IMR-90 (cell line): Measurements from ENCODE around the gene RGS13. TPM values are rescaled to one million over a fixed set of nuclear protein-coding genes. Genes with fewer than 3 reads are reported as not detected.

ENCODE experiments used
- ATAC-seq: fragments of 200-7000 bp; cut with Tn5 transposase; 2 replicates; pipeline ENCODE4 v1.9.1; 2020; ENCODE audit warnings: low read depth, mild to moderate bottlenecking, moderate library complexity
- BruUV-seq: library from RNA; stranded (reverse); fragments of 400-500 nt; replicated peaks from 2 replicates; lab custom pipeline; 2021; lab: Mats Ljungman, UMichigan
- CTCF ChIA-PET: fragments of 300-600 bp; formaldehyde crosslinking; extraction: SDS; loops from one replicate; lab custom pipeline; 2021; ENCODE audit warnings: antibody characterized with exemption; lab: Yijun Ruan, JAX
- POLR2A ChIA-PET: fragments of 300-600 bp; sonication (Branson Sonifier 250); formaldehyde crosslinking; loops from one replicate; lab custom pipeline; 2022; ENCODE audit warnings: antibody characterized with exemption; ENCODE audit not compliant: unreplicated experiment; lab: Charles Lee
- DNase-seq: peaks from one replicate; pipeline ENCODE4 v3.0.0; 2013
- H2AFZ ChIP-seq: replicated peaks from 2 replicates; pipeline ENCODE3; 2013; ENCODE audit warnings: low read length, mild to moderate bottlenecking; ENCODE audit not compliant: poor library complexity
- H2AK5ac ChIP-seq: 2 replicates; pipeline ENCODE4 v1.6.1; 2013; ENCODE audit warnings: low read depth, low read length, inconsistent platforms
- H2AK9ac ChIP-seq: replicated peaks from 2 replicates; pipeline ENCODE3; 2013; ENCODE audit warnings: mild to moderate bottlenecking, low read depth, low read length, moderate library complexity; ENCODE audit not compliant: poor library complexity
- H2BK120ac ChIP-seq: 2 replicates; pipeline ENCODE4 v1.6.1; 2013; ENCODE audit warnings: low read depth, low read length, inconsistent platforms
- H2BK15ac ChIP-seq: 3 replicates; pipeline ENCODE4 v1.6.1; 2013; ENCODE audit warnings: low read depth, low read length, inconsistent platforms
- H2BK20ac ChIP-seq: 2 replicates; pipeline ENCODE4 v1.6.1; 2013; ENCODE audit warnings: low read depth, mild to moderate bottlenecking, inconsistent platforms, low read length, moderate library complexity
- H2BK5ac ChIP-seq: 2 replicates; pipeline ENCODE4 v1.6.1; 2013; ENCODE audit warnings: mild to moderate bottlenecking, low read depth, low read length, inconsistent platforms; ENCODE audit not compliant: poor library complexity, severe bottlenecking
- H3K14ac ChIP-seq: replicated peaks from 2 replicates; pipeline ENCODE4 v1.6.1; 2013; ENCODE audit warnings: low read depth, low read length, inconsistent platforms
- H3K18ac ChIP-seq: 2 replicates; pipeline ENCODE4 v1.6.1; 2013; ENCODE audit warnings: low read depth, low read length, control low read depth
- H3K23ac ChIP-seq: 2 replicates; pipeline ENCODE4 v1.6.1; 2013; ENCODE audit warnings: low read depth, low read length, inconsistent platforms
- H3K27ac ChIP-seq: 2 replicates; pipeline ENCODE4 v1.5.1; 2013; ENCODE audit warnings: mild to moderate bottlenecking, control low read depth, low read length; ENCODE audit not compliant: insufficient read depth
- H3K27me3 ChIP-seq: 2 replicates; pipeline ENCODE4 v1.6.1; 2013; ENCODE audit warnings: low read length; ENCODE audit not compliant: control insufficient read depth, insufficient read depth
- H3K36me3 ChIP-seq: 2 replicates; pipeline ENCODE4 v1.6.1; 2013; ENCODE audit warnings: low read length, mixed read lengths; ENCODE audit not compliant: control insufficient read depth, insufficient read depth
- H3K4ac ChIP-seq: 2 replicates; pipeline ENCODE4 v1.6.1; 2013; ENCODE audit warnings: low read depth, low read length, inconsistent platforms
- H3K4me1 ChIP-seq: 2 replicates; pipeline ENCODE4 v1.6.1; 2013; ENCODE audit warnings: low read length, mixed read lengths; ENCODE audit not compliant: control insufficient read depth, insufficient read depth
- H3K4me2 ChIP-seq: 2 replicates; pipeline ENCODE4 v1.6.1; 2013; ENCODE audit warnings: low read depth, mild to moderate bottlenecking, control low read depth, low read length, moderate library complexity
- H3K4me3 ChIP-seq: 2 replicates; pipeline ENCODE4 v1.5.1; 2013; ENCODE audit warnings: low read depth, mild to moderate bottlenecking, control low read depth, low read length, moderate library complexity; ENCODE audit not compliant: insufficient read depth
- H3K56ac ChIP-seq: 2 replicates; pipeline ENCODE4 v1.6.1; 2013; ENCODE audit warnings: low read length, inconsistent platforms; ENCODE audit not compliant: insufficient read depth; ENCODE audit errors: extremely low read depth
- H3K79me1 ChIP-seq, 2 experiments: 2 replicates each; pipeline ENCODE4 v1.6.1; 2013; ENCODE audit warnings: low read length in 2 of 2, inconsistent platforms in 1 of 2, low read depth in 1 of 2
- H3K9ac ChIP-seq: 2 replicates; pipeline ENCODE4 v1.6.1; 2013; ENCODE audit warnings: low read depth, low read length, control low read depth
- H3K9me1 ChIP-seq: 2 replicates; pipeline ENCODE4 v1.6.1; 2013; ENCODE audit warnings: low read length, inconsistent platforms; ENCODE audit not compliant: insufficient read depth
- H3K9me3 ChIP-seq: 2 replicates; pipeline ENCODE4 v1.6.1; 2013; ENCODE audit warnings: low read length; ENCODE audit not compliant: control insufficient read depth, insufficient read depth
- H4K20me1 ChIP-seq: 2 replicates; pipeline ENCODE4 v1.6.1; 2013; ENCODE audit warnings: low read length, inconsistent platforms; ENCODE audit not compliant: insufficient read depth
- H4K5ac ChIP-seq: 2 replicates; pipeline ENCODE4 v1.6.1; 2013; ENCODE audit warnings: mild to moderate bottlenecking, low read depth, low read length, control low read depth
- H4K8ac ChIP-seq, 2 experiments: 2 replicates each; pipeline ENCODE4 v1.6.1; 2013; ENCODE audit warnings: low read depth in 2 of 2, low read length in 2 of 2, control low read depth in 1 of 2, inconsistent platforms in 1 of 2
- H4K91ac ChIP-seq: 2 replicates; pipeline ENCODE4 v1.6.1; 2013; ENCODE audit warnings: low read depth, low read length, inconsistent platforms; ENCODE audit not compliant: insufficient read depth
- CHD1 ChIP-seq: IDR thresholded peaks from 2 replicates; pipeline ENCODE4 v1.6.1; 2012; ENCODE audit warnings: low read depth, low read length, improper control_type of control experiment
- FOS ChIP-seq: fragments of 150-350 bp; IDR thresholded peaks from 2 replicates; pipeline ENCODE4 v1.6.1; 2016; ENCODE audit warnings: low read depth, low read length
- MAFK ChIP-seq: IDR thresholded peaks from 2 replicates; pipeline ENCODE4 v1.6.1; 2012; ENCODE audit warnings: low read depth, low read length, improper control_type of control experiment
- MAZ ChIP-seq: IDR thresholded peaks from 2 replicates; pipeline ENCODE4 v1.6.1; 2012; ENCODE audit warnings: low read depth, mild to moderate bottlenecking, low read length, improper control_type of control experiment, moderate library complexity, borderline replicate concordance
- MXI1 ChIP-seq: IDR thresholded peaks from 2 replicates; pipeline ENCODE4 v1.6.1; 2012; ENCODE audit warnings: low read depth, mild to moderate bottlenecking, low read length, moderate library complexity, borderline replicate concordance
- RFX5 ChIP-seq: IDR thresholded peaks from 2 replicates; pipeline ENCODE4 v1.8.0; 2012; ENCODE audit warnings: low read depth, mild to moderate bottlenecking, low read length, moderate library complexity
- dilution Hi-C: fragments of 300-500 bp; cut with HindIII; formaldehyde crosslinking; loops from one replicate; pipeline ENCODE4 v1.14.3; 2018; ENCODE audit warnings: low sequenced_read_pairs; ENCODE audit not compliant: unreplicated experiment
- in situ Hi-C: fragments of 300-500 bp; cut with MboI; formaldehyde crosslinking; loops from 3 replicates; pipeline ENCODE4 v1.14.3; 2019; ENCODE audit warnings: low sequenced_read_pairs, inconsistent platforms, mixed read lengths
- intact Hi-C: fragments of 100-400 bp; cut with micrococcal nuclease; formaldehyde crosslinking; loops from 2 replicates; pipeline ENCODE4 v1.10.0; 2022
- polyA plus RNA-seq, 3 experiments: library from polyadenylated mRNA; depleted of rRNA; stranded (reverse); fragments of >200 nt; gene quantifications; 2 replicates each; pipeline ENCODE4 v1.2.3, GENCODE V29; 2012; ENCODE audit warnings: low replicate concordance in 1 of 3
- total RNA-seq: library from RNA; depleted of rRNA; stranded (reverse); fragments of >200 nt; gene quantifications from 2 replicates; pipeline ENCODE4 v1.2.3, GENCODE V29; 2012
- TF ChIP-seq, protein P1 (sequence below): conservative IDR thresholded peaks from 2 replicates; pipeline ENCODE4 v1.5.1; 2012; ENCODE audit warnings: mild to moderate bottlenecking, low read depth, low read length, improper control_type of control experiment
- TF ChIP-seq, protein P2 (sequence below): fragments of 150-350 bp; IDR thresholded peaks from 2 replicates; pipeline ENCODE4 v1.6.1; 2017; ENCODE audit warnings: mild to moderate bottlenecking, antibody characterized with exemption, low read length, low read depth

Gene RGS13
- total and polyA plus RNA-seq, 2 of the 4 experiments (the other 2 are of a cell fraction): not detected

DNA sequence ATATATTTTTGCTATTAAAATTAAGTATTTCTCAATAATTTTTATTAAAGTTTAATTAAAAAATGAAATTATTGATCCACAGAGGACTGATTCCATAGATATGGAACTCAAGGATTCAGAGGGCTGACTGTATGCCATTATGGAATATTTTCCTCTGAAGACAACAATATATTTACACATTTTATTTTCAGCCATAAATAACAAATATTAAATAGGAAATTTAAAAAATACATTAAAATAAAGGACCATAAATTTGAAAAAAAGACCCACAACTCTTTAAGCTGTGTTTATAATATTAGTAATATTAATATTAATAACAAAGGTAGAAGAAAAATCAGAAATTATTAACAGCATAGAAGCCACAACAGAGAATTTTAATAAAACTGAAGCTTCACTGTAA is 18.2 kb downstream of the RGS13 start:
- ChIA-PET CTCF (no interaction called here), POLR2A (no interaction called here)
- no peak overlapping the region for H4K91ac ChIP-seq
- TF ChIP-seq MXI1: no peak
- TF ChIP-seq FOS: no peak
- TF ChIP-seq, protein P1, sequence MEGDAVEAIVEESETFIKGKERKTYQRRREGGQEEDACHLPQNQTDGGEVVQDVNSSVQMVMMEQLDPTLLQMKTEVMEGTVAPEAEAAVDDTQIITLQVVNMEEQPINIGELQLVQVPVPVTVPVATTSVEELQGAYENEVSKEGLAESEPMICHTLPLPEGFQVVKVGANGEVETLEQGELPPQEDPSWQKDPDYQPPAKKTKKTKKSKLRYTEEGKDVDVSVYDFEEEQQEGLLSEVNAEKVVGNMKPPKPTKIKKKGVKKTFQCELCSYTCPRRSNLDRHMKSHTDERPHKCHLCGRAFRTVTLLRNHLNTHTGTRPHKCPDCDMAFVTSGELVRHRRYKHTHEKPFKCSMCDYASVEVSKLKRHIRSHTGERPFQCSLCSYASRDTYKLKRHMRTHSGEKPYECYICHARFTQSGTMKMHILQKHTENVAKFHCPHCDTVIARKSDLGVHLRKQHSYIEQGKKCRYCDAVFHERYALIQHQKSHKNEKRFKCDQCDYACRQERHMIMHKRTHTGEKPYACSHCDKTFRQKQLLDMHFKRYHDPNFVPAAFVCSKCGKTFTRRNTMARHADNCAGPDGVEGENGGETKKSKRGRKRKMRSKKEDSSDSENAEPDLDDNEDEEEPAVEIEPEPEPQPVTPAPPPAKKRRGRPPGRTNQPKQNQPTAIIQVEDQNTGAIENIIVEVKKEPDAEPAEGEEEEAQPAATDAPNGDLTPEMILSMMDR: no peak
- TF ChIP-seq RFX5: no peak
- TF ChIP-seq, protein P2, sequence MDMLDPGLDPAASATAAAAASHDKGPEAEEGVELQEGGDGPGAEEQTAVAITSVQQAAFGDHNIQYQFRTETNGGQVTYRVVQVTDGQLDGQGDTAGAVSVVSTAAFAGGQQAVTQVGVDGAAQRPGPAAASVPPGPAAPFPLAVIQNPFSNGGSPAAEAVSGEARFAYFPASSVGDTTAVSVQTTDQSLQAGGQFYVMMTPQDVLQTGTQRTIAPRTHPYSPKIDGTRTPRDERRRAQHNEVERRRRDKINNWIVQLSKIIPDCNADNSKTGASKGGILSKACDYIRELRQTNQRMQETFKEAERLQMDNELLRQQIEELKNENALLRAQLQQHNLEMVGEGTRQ: no peak
- no peak for TF ChIP-seq MAFK
- no peak for TF ChIP-seq CHD1
- no peak for TF ChIP-seq MAZ
- H4K5ac ChIP-seq: no peak overlapping the region
- H3K79me1 ChIP-seq: no peaks in the 10 kb centered on the region
- no peak overlapping the region for H2BK20ac ChIP-seq
- H3K27ac ChIP-seq: no peak overlapping the region
- H2BK5ac ChIP-seq: no peak overlapping the region
- H3K18ac ChIP-seq: no peak overlapping the region
- dilution Hi-C loops: no loop called here
- in situ Hi-C loops: no loop called here
- no peak overlapping the region for H2BK120ac ChIP-seq
- no peak overlapping the region for H3K4me3 ChIP-seq
- H3K4me1 ChIP-seq: no peaks in the 10 kb centered on the region; the same call in 1 of the 2 replicates
- H3K4ac ChIP-seq: no peak overlapping the region
- H3K14ac ChIP-seq: no peak overlapping the region
- H3K9me3 ChIP-seq: no peaks in the 10 kb centered on the region
- no peak overlapping the region for H2AK5ac ChIP-seq
- intact Hi-C loops: no loop called here
- no peak overlapping the region for H3K23ac ChIP-seq
- H3K27me3 ChIP-seq: no peaks in the 10 kb centered on the region
- no peak overlapping the region for H3K4me2 ChIP-seq
- H3K36me3 ChIP-seq: no peaks in the 10 kb centered on the region
- DNase-seq (no peak), ATAC-seq (no peak)
- no peak overlapping the region for H3K9ac ChIP-seq
- no peak overlapping the region for H3K56ac ChIP-seq
- H3K9me1 ChIP-seq: no peaks in the 10 kb centered on the region
- H4K8ac ChIP-seq: no peak overlapping the region
- no TSS peak for BruUV-seq
- no peaks in the 10 kb centered on the region for H4K20me1 ChIP-seq
- no peak overlapping the region for H2BK15ac ChIP-seq
- no peak overlapping the region for H2AFZ ChIP-seq
- H2AK9ac ChIP-seq: no peak overlapping the region
